Middle frontal gyrus (tissue), 1 donor: Measurements from ENCODE around the gene RFNG.

Experiments
- DNase-seq: peaks from one replicate; pipeline ENCODE4 v3.0.0-alpha.2; 2015; ENCODE audit warnings: low spot score; ENCODE audit errors: extremely low spot score

Gene RFNG, protein sequence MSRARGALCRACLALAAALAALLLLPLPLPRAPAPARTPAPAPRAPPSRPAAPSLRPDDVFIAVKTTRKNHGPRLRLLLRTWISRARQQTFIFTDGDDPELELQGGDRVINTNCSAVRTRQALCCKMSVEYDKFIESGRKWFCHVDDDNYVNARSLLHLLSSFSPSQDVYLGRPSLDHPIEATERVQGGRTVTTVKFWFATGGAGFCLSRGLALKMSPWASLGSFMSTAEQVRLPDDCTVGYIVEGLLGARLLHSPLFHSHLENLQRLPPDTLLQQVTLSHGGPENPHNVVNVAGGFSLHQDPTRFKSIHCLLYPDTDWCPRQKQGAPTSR

DNA sequence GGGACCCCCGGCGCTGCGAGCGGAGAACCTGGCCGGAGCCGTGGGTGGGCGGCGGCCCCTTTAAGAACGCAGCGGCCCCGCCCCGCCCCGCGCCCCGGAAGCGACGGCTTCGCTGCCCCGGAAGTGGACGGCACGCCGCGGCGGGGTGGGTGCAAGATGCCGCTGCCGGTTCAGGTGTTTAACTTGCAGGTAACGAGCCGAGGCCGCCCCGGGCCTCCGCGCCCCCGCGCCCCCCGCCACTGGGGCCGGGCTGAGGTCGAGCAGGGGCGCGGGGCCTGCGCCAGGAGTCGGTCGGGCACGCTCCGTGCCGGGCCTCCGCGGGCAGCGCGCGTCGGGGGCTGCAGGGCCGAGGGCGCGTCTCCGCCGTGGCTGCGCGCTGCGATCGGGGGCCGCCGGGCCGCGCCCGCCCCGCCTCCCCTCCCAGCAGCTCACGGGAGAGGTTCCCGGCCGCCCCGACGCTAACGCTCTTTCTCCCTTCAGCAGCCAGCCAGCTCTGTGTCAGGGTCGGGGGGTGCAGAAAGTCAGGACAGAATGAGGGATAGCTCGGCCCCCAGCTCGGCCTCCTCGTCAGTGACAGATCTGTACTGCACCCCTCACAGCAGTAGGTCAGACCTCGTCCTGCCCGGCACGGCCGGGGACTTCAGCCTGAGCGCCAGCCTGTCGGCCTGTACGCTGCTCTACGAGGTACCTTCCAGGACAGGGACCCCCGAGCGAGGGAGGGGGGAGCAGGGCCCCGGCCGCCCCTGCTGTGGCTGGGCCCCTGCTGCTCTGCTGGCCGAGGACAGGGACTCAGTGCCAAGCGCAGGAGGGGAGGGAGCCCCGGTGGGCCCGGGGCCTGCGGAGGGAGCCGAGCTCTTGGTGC lies at the start of gene RFNG, which contains the start of gene GPS1:
TSS of gene RFNG (minus strand) at position 36 of the 862 bp plus-strand sequence. CDS start 45 bp downstream, outside the sequence.
TSS of gene GPS1 (plus strand) at position 123 of the 862 bp plus-strand sequence. CDS start at position 157, 34 bp downstream.
- peak; percentile 32 for DNase-seq

DNA sequence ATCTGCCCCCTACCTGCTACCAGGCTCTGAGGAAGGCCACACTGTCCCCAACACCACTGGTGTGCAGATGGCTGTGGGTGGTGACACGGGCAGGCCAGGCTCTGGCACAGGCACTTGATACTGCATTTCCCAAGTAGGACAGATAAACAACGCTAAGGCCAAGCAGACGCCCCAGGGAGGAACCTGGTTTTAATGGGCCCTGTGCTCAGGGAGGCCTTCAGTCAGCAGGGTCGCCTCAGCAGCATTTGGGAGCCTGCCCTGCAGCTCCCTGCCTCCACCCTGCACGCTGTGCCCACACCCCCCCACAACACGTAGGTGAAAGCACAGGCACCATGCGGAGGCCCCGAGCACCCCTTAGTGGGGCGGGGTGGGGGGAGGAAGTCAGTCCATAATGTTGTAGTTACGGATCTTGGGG lies 49.7 kb upstream of the RFNG start:
- DNase-seq: no peak

DNA sequence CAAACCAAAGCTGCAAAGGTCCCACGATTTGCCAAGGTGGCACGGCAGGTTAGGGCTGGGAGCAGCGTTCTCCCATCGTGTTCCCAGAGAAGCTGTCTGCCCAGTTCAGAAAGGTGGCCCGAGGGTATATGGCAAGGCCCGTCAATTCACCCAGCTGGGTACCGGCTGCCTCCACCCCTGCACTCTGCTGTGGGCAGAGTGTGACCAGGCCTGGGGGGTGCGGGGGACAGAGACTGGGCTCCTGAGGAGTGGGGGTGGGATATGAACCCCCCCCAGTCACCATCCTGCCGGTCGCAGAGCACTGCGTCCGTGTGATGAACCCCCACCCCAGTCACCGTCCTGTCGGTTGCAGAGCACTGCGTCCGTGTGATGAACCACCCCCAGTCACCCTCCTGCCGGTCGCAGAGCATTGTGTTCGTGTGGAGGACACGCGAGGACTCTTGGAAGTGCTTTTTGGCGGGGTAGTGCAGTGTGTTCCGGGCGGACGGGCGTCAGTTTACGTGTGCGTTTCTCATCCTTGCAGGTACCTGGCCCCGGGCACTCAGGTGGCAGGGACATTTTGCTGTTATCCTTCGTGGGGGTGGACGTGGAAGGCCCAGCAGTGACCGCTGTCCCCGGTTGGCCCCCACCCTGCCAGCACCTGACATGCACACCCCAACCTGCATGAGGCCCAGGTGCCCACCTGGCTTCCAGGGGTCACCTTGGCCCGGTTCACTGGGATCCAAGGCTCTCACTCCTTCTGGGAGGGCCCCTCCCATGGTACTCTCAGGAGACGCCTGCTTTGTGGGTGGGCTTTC lies 49.1 kb upstream of the RFNG start:
- DNase-seq: no peak

DNA sequence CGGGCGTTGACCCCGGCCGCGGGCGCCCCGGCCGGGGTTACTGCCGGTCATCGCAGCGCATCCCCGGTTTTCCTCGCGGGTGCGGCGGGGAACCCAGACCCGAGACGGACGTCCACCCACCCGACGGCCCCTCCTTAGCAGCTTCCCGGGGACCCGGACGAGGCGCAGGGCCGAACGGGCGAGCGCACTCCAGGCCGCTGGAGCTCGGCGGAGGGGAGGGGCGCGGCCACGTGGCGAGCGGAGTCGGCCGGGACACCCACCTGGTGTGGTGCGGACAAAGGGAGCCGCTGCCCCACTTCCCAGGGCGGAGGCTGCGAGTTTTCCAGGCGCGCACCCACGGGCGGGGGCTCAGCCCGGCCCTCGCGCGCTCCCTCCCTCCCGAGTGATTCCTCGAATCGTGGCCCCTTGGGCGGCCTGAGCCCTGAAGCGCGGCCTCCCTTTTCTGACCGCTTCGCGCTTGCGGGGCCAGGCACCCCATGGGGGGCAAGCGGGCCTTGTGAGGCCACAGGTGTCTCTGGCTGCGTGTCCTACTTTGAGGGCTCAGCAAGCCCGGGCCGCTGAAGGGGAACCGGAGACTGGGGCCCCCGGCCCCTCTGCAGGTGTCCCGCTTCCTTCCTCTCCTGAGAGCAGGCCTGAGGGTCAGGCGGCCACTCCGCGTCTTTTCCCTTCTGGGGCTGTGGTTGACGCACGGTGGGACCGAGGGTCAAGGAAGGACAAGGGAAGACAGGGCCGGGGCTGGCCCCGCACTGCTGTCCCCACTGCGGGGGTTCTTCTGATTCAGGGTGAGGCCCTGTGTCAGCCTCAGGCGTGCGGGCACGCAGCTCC lies 47.5 kb upstream of the RFNG start:
- no peak for DNase-seq

- DNase-seq: peak; percentile 94
Observed at GRCh38 chr17:82098169-82098938, 46.7 kb upstream of the RFNG start, which contains the start of gene FASN. Gene FASN (minus strand): TSS chr17:82098236. CDS start chr17:82096445, 1,791 bp downstream.

DNA sequence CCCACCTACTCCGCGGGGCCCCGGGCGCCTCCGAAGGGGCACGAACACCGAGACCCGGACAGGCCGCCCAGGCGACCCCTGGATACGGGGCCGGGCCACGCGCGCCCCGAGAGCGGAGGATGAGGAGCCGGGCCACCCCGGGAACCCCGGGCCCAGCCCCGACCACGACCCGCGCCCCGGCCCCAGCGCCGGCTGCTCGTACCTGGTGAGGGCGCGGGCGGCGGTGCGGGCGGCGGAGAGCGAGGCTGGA lies 46.2 kb upstream of the RFNG start:
- DNase-seq: no peak

- no peak for DNase-seq
Observed at GRCh38 chr17:82097184-82097918, 45.7 kb upstream of the RFNG start.

DNA sequence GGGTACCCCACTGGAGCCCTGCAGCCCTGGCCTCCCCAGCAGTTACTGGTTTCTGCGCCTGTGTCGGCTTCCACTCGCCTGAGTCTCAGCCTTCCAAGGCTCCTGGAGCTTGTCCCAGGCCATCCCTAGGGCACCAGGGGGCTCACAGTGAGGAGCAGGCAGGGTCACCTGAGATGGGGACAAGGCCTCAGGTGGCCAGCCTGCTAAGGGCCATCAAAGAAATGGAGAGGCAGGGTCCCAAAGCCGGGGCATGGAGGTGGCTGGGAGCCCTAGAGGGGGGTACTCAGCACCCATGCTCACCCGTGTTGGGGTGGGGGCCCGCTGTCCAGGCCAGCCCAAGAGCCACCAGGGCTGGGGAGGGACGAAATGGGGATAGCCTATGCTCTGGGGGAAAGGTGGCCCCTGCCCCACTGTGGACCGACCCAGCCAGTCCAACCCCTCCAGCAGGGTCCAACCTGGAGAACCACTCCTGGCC lies 45.1 kb upstream of the RFNG start:
- no peak for DNase-seq

DNA sequence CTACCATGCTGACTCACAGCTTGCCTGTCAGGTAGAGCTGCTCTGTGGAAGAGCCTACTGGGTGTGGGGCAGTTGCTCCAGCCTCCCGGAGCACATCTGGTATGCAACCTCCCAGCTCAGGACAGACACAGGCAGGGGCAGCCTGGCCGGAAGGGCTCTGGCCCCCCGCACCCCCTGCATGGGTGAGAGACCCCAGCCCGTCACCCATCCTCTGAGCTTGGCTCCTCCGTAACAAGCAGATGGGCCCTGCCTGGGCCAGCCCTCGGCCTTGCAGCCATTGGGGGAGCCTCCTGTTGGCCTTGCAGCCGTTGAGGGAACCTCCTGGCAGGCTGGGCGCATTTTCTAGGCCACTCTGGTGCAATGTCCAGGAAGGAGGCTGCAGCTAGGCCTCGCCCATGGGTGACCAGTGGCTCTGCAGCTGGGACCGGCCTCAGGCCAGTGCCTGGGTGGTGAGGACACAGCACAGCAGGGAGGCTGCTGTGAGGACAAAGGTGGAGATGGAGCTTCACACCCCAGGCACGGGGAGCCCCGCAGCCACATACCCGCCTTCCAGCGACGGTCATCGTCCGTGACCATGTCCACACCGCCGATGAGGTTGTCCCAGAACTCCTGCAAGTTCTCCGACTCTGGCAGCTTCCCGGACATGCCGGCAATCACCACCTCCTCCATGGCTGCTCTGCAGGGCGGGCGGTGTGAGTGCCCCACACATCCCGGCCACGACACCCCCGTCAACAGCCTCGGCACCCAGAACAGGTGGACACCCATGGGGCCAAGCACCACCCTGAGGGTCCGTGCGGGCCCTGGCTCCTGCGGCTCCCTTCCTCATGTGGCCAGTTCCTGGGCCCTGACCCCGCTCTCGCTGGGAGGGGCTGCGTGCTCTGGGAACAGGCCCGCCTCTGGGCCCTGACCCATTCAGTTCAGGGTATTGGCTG lies 44.4 kb upstream of the RFNG start:
- no peak for DNase-seq

DNA sequence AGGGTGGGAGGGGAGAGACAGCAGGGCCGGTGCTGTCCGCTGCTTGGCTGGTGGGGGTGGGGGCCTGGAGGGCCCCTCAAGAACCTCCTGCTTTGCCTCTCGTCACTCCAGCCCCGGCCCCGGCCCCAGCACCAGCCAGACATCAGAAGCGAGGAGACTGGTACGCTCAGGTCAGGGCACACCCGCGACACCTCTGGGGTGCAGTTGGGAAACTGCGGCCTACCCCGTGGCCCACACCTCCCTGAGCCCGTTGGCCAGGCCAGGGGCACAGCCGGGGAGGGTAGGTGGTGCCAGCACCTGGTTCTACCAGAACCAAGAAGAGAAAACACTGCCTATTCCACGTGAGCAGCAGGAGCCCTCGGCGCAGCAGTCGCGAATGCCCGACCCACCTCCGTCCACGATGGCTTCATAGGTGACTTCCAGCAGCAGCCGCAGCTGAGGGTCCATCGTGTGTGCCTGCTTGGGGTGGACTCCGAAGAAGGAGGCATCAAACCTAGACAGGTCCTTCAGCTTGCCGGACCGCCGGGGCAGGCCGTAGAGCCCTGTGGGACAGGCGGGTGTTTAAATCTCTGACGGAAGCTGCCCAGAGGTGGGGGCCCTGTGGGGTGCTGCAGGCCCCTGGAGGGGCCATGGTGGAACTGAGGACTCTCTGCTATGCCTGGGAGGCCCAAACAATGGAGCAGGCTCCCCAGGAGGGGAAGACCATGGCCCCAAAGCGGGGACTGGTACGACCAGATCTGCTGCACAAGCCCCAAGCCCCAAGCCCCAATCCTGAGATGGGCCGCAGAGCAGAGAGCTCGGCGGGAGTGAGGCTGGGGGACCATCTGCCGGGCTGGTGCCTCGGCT lies 43.5 kb upstream of the RFNG start:
- DNase-seq: no peak

DNA sequence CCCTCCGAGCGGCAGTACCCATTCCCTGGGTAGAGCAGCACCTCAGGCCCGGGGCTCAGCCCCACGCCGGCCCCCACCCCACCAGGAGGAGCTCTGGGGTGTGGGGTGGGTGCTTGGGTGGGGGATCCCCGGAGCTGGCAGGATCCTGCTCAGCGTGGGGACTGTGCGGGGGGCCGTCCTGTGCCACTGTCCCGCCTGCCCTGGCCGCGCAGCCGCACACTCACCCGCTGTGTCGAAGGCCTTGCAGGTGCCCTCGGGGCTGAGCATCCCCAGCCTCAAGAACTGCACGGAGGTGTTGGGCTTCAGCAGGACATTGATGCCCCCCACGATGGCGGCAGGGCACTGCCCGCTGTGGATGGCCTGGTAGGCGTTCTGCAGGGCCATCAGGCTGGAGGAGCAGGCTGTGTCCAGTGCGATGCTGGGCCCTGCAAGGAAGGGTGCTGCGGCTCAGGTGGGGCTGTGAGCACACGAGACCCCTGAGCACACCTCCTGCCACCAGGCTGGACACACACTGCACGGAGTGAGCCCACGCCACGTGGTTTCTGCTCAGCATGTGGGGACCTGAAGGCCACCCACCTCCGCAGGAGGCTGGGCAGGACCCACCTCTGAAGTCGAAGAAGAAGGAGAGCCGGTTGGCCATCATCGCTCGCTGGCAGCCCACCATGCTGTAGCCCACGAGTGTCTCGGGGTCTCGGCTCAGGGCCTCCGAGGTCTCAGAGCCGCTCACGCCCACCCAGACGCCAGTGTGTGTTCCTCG lies 41.6 kb upstream of the RFNG start:
- DNase-seq: no peak

DNA sequence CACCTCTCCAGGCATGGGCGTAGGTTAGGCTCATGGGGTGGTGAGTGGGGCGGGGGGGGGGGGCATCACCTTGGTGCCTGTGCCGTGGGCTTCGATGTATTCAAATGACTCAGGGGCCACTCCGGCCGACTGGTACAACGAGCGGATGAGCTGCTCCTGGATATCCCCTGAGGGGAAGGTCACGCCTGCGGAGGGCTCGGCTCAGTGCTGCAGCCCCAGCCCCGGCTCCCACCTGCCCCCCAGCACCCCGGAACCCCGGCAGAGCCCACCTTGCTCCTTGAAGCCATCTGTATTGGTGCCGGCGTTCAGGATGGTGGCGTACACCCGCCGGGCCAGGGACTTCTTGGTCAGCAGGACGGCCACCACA lies 41.0 kb upstream of the RFNG start:
- DNase-seq: no peak

- DNase-seq: no peak
Observed at GRCh38 chr17:82092094-82092586, 40.5 kb upstream of the RFNG start.

DNA sequence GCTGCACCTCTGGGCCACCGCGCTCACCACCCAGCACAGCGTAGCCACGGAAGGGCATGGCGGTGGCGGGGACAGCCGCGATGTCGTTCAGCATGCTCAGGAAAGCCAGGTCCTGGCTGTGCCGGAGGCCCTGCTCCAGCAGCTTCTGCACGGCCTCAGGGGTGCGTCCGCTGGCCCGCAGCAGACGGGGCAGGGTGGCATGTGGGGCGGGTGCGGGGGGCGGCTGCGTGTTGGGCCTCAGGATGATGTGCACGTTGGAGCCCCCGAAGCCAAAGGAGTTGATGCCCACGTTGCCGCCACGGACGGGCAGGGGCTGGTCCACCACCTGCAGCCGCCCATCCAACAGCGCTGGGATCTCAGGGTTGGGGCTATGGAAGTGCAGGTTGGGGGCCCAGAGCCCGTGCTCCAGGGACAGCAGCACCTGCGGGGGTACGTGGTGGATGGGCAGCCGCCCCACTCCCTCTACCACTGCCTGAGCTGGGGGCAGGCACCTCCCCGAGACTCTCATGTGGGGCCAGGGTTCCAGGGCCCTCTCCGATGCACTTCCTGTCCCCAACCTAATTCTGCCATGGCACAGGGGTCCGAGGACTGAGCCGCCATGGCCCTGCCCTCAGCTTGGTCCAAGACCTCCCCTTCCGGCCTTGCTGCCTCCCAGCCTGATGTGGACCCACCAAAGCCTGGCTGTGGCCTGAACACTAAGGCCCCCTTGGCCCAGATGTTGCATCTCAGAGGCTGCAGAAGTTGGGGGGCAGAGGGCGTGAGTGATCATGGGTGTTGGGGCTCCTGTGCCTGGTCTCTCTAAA lies 39.9 kb upstream of the RFNG start:
- no peak for DNase-seq

- no peak for DNase-seq
Observed at GRCh38 chr17:82090549-82091263, 39.1 kb upstream of the RFNG start.
